Neural cell (in vitro differentiated cells): ENCODE results near the gene TBC1D30.

Experiments used
- CTCF ChIP-seq: fragments of 450-650 bp; IDR thresholded peaks from 2 replicates; pipeline ENCODE4 v1.5.1; 2014; ENCODE audit warnings: antibody characterized with exemption, mild to moderate bottlenecking, moderate library complexity; ENCODE audit not compliant: poor library complexity, severe bottlenecking
- EP300 ChIP-seq: fragments of 450-650 bp; conservative IDR thresholded peaks from 2 replicates; pipeline ENCODE4 v1.6.1; 2014; ENCODE audit warnings: antibody characterized with exemption, mild to moderate bottlenecking, moderate library complexity; ENCODE audit not compliant: poor library complexity, severe bottlenecking
- EZH2 ChIP-seq: fragments of 200-600, 300-800 bp; shearing (Covaris generic), sonication (generic); IDR thresholded peaks from 2 replicates; pipeline ENCODE4 v1.6.1; 2014; ENCODE audit warnings: antibody characterized with exemption, low read length, borderline replicate concordance, mild to moderate bottlenecking; ENCODE audit not compliant: insufficient read depth, poor library complexity, severe bottlenecking
- MXI1 ChIP-seq: fragments of 450-650 bp; conservative IDR thresholded peaks from 2 replicates; pipeline ENCODE4 v1.6.1; 2014; ENCODE audit warnings: antibody characterized with exemption, mild to moderate bottlenecking; ENCODE audit not compliant: poor library complexity, severe bottlenecking
- POLR2AphosphoS5 ChIP-seq: IDR thresholded peaks from 2 replicates; pipeline ENCODE4 v1.6.1; 2012
- TAF1 ChIP-seq: IDR thresholded peaks from 2 replicates; pipeline ENCODE4 v1.6.1; 2012; ENCODE audit warnings: low read depth
- TF ChIP-seq, protein P1 (sequence below): IDR thresholded peaks from 2 replicates; pipeline ENCODE4 v1.6.1; 2012; ENCODE audit warnings: borderline replicate concordance

DNA sequence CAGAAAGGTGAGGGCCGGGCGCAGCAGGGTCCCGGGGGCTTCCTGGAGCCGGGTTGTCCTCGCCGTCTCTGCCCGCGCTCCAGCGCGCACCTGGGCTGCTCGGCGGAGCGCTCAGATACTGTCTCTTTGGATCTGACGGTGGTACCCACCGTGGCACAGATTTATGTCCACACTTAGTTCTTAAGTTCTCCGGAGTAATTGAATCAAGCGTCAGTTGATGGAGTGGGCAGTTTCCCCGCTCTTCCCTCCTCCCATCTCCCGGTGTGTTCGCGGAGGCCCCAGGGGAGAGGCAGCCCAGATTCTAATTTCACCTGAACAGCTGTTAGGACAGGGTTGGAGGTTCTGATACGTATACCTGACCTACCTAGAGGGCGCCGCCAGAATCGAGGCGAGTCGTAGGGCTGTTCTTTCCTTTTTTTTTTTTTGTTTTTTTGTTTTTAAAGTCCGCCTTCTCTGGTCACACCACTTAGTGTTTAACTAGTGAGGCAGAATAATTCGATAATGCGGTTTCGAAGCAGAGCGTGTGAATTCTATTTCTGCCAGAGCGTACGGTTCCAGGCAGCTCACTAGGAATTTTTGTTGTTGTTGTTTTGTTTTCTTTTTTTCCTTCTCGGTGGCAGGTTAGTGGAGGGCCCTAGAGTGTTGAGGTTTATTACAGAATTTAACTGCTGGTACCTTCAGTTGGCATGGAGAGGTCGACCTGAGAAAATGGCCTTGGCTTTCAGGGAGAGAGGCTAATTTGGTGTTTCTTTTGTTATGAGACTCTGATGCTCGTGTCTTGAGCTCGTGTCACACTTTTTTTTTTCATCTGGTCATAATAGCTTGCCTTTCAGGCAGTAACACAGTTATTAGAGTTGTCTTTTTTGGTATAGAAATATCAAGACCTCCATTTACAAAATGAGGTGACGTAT, 42.9 kb upstream of the TBC1D30 start:
- no peak for TF ChIP-seq CTCF
- TF ChIP-seq EP300: no peak
- no peak for TF ChIP-seq TAF1
- TF ChIP-seq POLR2AphosphoS5: no peak
- TF ChIP-seq EZH2: no peak
- TF ChIP-seq, protein P1, sequence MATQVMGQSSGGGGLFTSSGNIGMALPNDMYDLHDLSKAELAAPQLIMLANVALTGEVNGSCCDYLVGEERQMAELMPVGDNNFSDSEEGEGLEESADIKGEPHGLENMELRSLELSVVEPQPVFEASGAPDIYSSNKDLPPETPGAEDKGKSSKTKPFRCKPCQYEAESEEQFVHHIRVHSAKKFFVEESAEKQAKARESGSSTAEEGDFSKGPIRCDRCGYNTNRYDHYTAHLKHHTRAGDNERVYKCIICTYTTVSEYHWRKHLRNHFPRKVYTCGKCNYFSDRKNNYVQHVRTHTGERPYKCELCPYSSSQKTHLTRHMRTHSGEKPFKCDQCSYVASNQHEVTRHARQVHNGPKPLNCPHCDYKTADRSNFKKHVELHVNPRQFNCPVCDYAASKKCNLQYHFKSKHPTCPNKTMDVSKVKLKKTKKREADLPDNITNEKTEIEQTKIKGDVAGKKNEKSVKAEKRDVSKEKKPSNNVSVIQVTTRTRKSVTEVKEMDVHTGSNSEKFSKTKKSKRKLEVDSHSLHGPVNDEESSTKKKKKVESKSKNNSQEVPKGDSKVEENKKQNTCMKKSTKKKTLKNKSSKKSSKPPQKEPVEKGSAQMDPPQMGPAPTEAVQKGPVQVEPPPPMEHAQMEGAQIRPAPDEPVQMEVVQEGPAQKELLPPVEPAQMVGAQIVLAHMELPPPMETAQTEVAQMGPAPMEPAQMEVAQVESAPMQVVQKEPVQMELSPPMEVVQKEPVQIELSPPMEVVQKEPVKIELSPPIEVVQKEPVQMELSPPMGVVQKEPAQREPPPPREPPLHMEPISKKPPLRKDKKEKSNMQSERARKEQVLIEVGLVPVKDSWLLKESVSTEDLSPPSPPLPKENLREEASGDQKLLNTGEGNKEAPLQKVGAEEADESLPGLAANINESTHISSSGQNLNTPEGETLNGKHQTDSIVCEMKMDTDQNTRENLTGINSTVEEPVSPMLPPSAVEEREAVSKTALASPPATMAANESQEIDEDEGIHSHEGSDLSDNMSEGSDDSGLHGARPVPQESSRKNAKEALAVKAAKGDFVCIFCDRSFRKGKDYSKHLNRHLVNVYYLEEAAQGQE: no peak
- TF ChIP-seq MXI1: no peak
